ENCODE measurements around the gene SLC5A10.

- no peak for TF ChIP-seq CTCF (IDR thresholded peaks at IDR 0.05)
- no peak for TF ChIP-seq POLR2AphosphoS5 (IDR thresholded peaks at IDR 0.05)
- no peak for TF ChIP-seq POLR2A (IDR thresholded peaks at IDR 0.05; ENCODE audit: low read depth)
- no peak for TF ChIP-seq EP300 (IDR thresholded peaks at IDR 0.05)
Observed at GRCh38 chr17:18917506-18918032, 34.4 kb upstream of the SLC5A10 start.

Measured in esophagus muscularis mucosa (tissue), 4 donors.